Brain microvascular endothelial cell (primary cell): ENCODE measurements around the gene LIMK1.

Experiments used
- DNase-seq: peaks from one replicate; pipeline ENCODE4 v3.0.0-alpha.2; 2020
- H3K27ac ChIP-seq: fragments of 250-450 bp; sonication (Bioruptor Pico); 2 replicates; pipeline ENCODE4 v1.5.1; 2020; ENCODE audit warnings: mild to moderate bottlenecking, moderate library complexity
- H3K27me3 ChIP-seq: fragments of 250-450 bp; sonication (Bioruptor Pico); replicated peaks from 2 replicates; pipeline ENCODE4 v1.5.1; 2020; ENCODE audit warnings: mild to moderate bottlenecking
- H3K36me3 ChIP-seq: fragments of 250-450 bp; sonication (Bioruptor Pico); replicated peaks from 2 replicates; pipeline ENCODE4 v1.5.1; 2020; ENCODE audit warnings: mild to moderate bottlenecking
- H3K4me3 ChIP-seq: 2 replicates; pipeline ENCODE4 v1.5.1; 2011; ENCODE audit warnings: low read depth, mild to moderate bottlenecking, control low read depth, low read length, moderate library complexity
- CTCF ChIP-seq: IDR thresholded peaks from 2 replicates; pipeline ENCODE4 v1.5.1; 2011; ENCODE audit warnings: low read depth, mild to moderate bottlenecking, moderate library complexity, low read length, control low read depth, inconsistent platforms; ENCODE audit errors: missing control alignments
- in situ Hi-C: cut with HindIII; loops from 2 replicates; pipeline ENCODE4 v1.10.0; 2017; ENCODE audit warnings: low sequenced_read_pairs, low pct_ligation_motif_present

The LIMK1 gene

GRCh38 chr7:74143383-74143782, 59.8 kb downstream of the LIMK1 start:
- H3K27me3 ChIP-seq = no peaks in the 10 kb centered on the region
- no peak for TF ChIP-seq CTCF
- no peak for DNase-seq
- no peak overlapping the region for H3K4me3 ChIP-seq
- H3K36me3 ChIP-seq = no peaks in the 10 kb centered on the region
- H3K27ac ChIP-seq = no peak overlapping the region
- in situ Hi-C loops = no loop called here

GRCh38 chr7:74148491-74148890, 64.9 kb downstream of the LIMK1 start:
- in situ Hi-C loops = no loop called here
- no peak for TF ChIP-seq CTCF
- no peak overlapping the region for H3K4me3 ChIP-seq
- H3K36me3 ChIP-seq = no peaks in the 10 kb centered on the region
- no peak for DNase-seq
- H3K27me3 ChIP-seq = no peaks in the 10 kb centered on the region
- no peak overlapping the region for H3K27ac ChIP-seq

- no peak overlapping the region for H3K27ac ChIP-seq
These were observed 65.5 kb downstream of the LIMK1 start for GRCh38 chr7:74149071-74149470.

GRCh38 chr7:74149603-74150002, 66.0 kb downstream of the LIMK1 start:
- Histone ChIP-seq H3K36me3 (no peaks in the 10 kb centered on the region), H3K27ac (no peak overlapping the region), H3K4me3 (no peak overlapping the region), H3K27me3 (no peaks in the 10 kb centered on the region)
- TF ChIP-seq CTCF = no peak
- no peak for DNase-seq
- in situ Hi-C loops = no loop called here

More at GRCh38 chr7:74149071-74149470, 65.5 kb downstream of the LIMK1 start:
- in situ Hi-C loops = no loop called here
- Histone ChIP-seq H3K4me3 (no peak overlapping the region), H3K27me3 (no peaks in the 10 kb centered on the region), H3K36me3 (no peaks in the 10 kb centered on the region)
- DNase-seq = no peak
- TF ChIP-seq CTCF = no peak

- no peak for TF ChIP-seq CTCF
- Histone ChIP-seq H3K4me3 (no peak overlapping the region), H3K27ac (no peak overlapping the region), H3K36me3 (no peaks in the 10 kb centered on the region), H3K27me3 (no peaks in the 10 kb centered on the region)
- in situ Hi-C loops = no loop called here
- DNase-seq = no peak
These were observed 70.1 kb downstream of the LIMK1 start for GRCh38 chr7:74153736-74154135.

- no peaks in the 10 kb centered on the region for H3K27me3 ChIP-seq
- no peak for TF ChIP-seq CTCF
- H3K36me3 ChIP-seq = no peaks in the 10 kb centered on the region
- H3K4me3 ChIP-seq = no peak overlapping the region
- DNase-seq = no peak
- H3K27ac ChIP-seq = no peak overlapping the region
- in situ Hi-C loops = no loop called here
These were observed 72.3 kb downstream of the LIMK1 start for GRCh38 chr7:74155810-74156395.
